Heart right ventricle (tissue), 16 donors: ENCODE data around the gene NDRG4. TPM values are rescaled to one million over a fixed set of nuclear protein-coding genes. Genes with fewer than 3 reads are reported as not detected.
"Not testable (repeated sequence)": the region's sequence is repeated elsewhere in the genome, so short reads cannot be mapped to it uniquely, and the experiment has no call there.

ENCODE experiments used
- ATAC-seq, 8 donors: fragments of 200-7000 bp; cut with Tn5 transposase; one replicate each; pipeline ENCODE4 v1.9.1; 2020; ENCODE audit warnings: mild to moderate bottlenecking in 8 of 8, moderate library complexity in 8 of 8, moderate number of reproducible peaks in 1 of 8
- DNase-seq, 2 donors: peaks; one replicate each; pipeline ENCODE4 v3.0.0-alpha.2; 2020
- H3K27ac ChIP-seq, 10 donors: fragments of 200-600 bp; sonication (generic) in 2 of 10; one replicate each; pipeline versions ENCODE4 v1.5.0 to v1.8.0; 2020 to 2022; ENCODE audit warnings: mild to moderate bottlenecking in 3 of 10
- H3K27me3 ChIP-seq, 7 donors: fragments of 200-600 bp; one replicate each; pipeline ENCODE4 v1.8.0; 2021 to 2022; ENCODE audit warnings: mild to moderate bottlenecking in 2 of 7
- H3K36me3 ChIP-seq, 9 donors: fragments of 200-600 bp; sonication (generic) in 1 of 9; one replicate each; pipeline versions ENCODE4 v1.5.0 to v1.8.0; 2020 to 2022; ENCODE audit warnings: mild to moderate bottlenecking in 2 of 9
- H3K4me1 ChIP-seq, 9 donors: fragments of 200-600 bp; sonication (generic) in 1 of 9; one replicate each; pipeline versions ENCODE4 v1.5.0 to v1.8.0; 2020 to 2022; ENCODE audit warnings: mild to moderate bottlenecking in 4 of 9
- H3K4me3 ChIP-seq, 10 donors: fragments of 200-600 bp; sonication (generic) in 2 of 10; one replicate each; pipeline versions ENCODE4 v1.5.0 to v1.8.0; 2020 to 2022; ENCODE audit warnings: mild to moderate bottlenecking in 7 of 10, moderate library complexity in 2 of 10
- H3K9me3 ChIP-seq, 11 donors: fragments of 200-600 bp in 10 of 11; sonication (generic) in 2 of 11; one replicate each; pipeline versions ENCODE4 v1.5.0 to v1.8.0; 2013 to 2022; ENCODE audit warnings: mild to moderate bottlenecking in 2 of 11, control low read depth in 1 of 11, moderate library complexity in 1 of 11
- WGBS, 2 donors: extraction: QIAGEN DNeasy Blood & Tissue Kit; methylation state at CpG; one replicate each; pipeline ENCODE4 v1.1.7; 2013; ENCODE audit warnings: inconsistent platforms in 1 of 2; 5-methylcytosine and 5-hydroxymethylcytosine counted together
- intact Hi-C, 10 donors: fragments of 100-400 bp; cut with DNase I; formaldehyde crosslinking; loops; one replicate each; pipeline versions ENCODE4 v1.11.1 to v1.14.2; 2022
- polyA plus RNA-seq, 2 donors: library from polyadenylated mRNA; stranded (reverse); fragments of 200-250 nt; gene quantifications; one replicate each; pipeline ENCODE4 v1.2.3, GENCODE V29; 2013
- total RNA-seq, 10 donors: library from RNA; stranded (reverse); fragmentation: NEBNext Ultra II Directional in 3 of 10; extraction: Animal tissue kit (Norgen Biotek cat#: 25700) in 3 of 10; gene quantifications; one replicate each; pipeline versions ENCODE4 v1.2.1 to v1.2.4, GENCODE V29; 2021 to 2023
- TF ChIP-seq, protein P1 (sequence below), 9 donors: fragments of 200-600 bp; sonication (generic) in 2 of 9; IDR thresholded peaks; one replicate each; pipeline versions ENCODE4 v1.5.0 to v1.8.0; 2021 to 2022; ENCODE audit warnings: antibody characterized with exemption in 9 of 9, mild to moderate bottlenecking in 5 of 9, moderate library complexity in 1 of 9
- donor health status: Arrhythmogenic right ventricular cardiomyopathy.
- donor health status: ischemic (EF 13 %, LVEDD 7.1; RV severe dilation, severe dysfunction).
- donor health status: healthy with polysubstance abuse.
- donor health status: DM: no; HTN: yes; CAD: no.
- donor health status: DM: no; HTN: no; CAD: no.
- donor health status: ischemic (EF 25% LVEDD 6.9; RV normal size, moderate dysfunction).
- donor health status: ischemic (EF 25% LVEDD 5.7; RV mildly dilated, moderate dysfunction).
- donor health status: healthy.
- donor health status: DM: yes; HTN: yes; CAD: no.
- donor health status: Ischemic cardiomyopathy.
- donor health status: ischemic (EF 35%, LVEDD 5.7; RV mildly dilated, moderate dysfunction).
- donor health status: nonischemic (EF 11% LVEDD 7.7; RV severe dilation, severe dysfunction).
- donor health status: DM: yes; HTN: yes; CAD: no.
- donor health status: PGD.
- donor health status: ischemic (EF 29% LVEDD 5.4; RV normal size, mild dysfunction).
- donor health status: nonischemic (EF 23%, LVEDD 6.1; RV moderate dilation, normal function).

The NDRG4 gene
- total and polyA plus RNA-seq, 12 donors = 286 to 821 (median 539) TPM

DNA sequence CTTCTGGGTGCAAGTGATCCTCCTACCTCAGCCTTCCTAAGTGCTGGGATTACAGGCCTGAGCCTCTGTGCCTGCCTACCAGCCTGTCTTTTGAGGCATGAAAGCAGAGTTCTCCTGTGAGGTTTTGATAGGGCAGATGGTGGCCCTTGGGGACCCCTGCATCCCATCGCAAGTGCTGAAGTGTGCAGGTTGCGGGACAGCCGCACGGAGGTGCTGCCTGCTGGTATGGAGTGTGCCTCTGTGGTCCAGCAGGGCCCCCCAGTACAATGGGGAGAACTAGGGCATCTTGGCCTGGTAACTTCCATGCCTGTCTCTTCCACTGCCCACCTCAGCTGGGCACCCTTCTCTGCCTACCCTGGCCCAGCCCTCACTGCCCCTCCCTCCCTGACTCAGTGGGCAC is 9.9 kb upstream of the NDRG4 start:
- no peak for DNase-seq
- Histone ChIP-seq H3K9me3 (no peaks in the 10 kb centered on the region), H3K4me3 (no peak overlapping the region), H3K4me1 (peaks cover 10 to 63% (median 42%) of the 10 kb centered on the region in 9 donors), H3K27me3 (no peaks in the 10 kb centered on the region), H3K36me3 (peaks cover 0 to 27% (median 0%) of the 10 kb centered on the region in 9 donors), H3K27ac (no peak overlapping the region)
- TF ChIP-seq, protein P1, sequence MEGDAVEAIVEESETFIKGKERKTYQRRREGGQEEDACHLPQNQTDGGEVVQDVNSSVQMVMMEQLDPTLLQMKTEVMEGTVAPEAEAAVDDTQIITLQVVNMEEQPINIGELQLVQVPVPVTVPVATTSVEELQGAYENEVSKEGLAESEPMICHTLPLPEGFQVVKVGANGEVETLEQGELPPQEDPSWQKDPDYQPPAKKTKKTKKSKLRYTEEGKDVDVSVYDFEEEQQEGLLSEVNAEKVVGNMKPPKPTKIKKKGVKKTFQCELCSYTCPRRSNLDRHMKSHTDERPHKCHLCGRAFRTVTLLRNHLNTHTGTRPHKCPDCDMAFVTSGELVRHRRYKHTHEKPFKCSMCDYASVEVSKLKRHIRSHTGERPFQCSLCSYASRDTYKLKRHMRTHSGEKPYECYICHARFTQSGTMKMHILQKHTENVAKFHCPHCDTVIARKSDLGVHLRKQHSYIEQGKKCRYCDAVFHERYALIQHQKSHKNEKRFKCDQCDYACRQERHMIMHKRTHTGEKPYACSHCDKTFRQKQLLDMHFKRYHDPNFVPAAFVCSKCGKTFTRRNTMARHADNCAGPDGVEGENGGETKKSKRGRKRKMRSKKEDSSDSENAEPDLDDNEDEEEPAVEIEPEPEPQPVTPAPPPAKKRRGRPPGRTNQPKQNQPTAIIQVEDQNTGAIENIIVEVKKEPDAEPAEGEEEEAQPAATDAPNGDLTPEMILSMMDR (IDR thresholded peaks at IDR 0.05) = no peak
- intact Hi-C loops = loop anchor here in 1 of 10 donors (10.0 kb wide), 1 partner anchor 265 kb away; no protein-coding TSS in a partner anchor
- WGBS, 2 donors = 92 to 95% methylated on average over 4 of the region's 4 CpGs
- no peak for ATAC-seq

GRCh38 chr16:58490539-58490938 is 9.4 kb upstream of the NDRG4 start:
- peaks cover 0 to 27% (median 0%) of the 10 kb centered on the region in 9 donors for H3K36me3 ChIP-seq
- not testable (repeated sequence) for H3K4me3 ChIP-seq, H3K27me3 ChIP-seq, H3K27ac ChIP-seq, DNase-seq, ATAC-seq, H3K9me3 ChIP-seq
- 93 to 94% methylated on average over 8 of the region's 8 CpGs for WGBS, 2 donors
- intact Hi-C loops = loop anchor here in 1 of 10 donors (10.0 kb wide), 1 partner anchor 264 kb away; no protein-coding TSS in a partner anchor
- H3K4me1 ChIP-seq = peaks cover 14 to 63% (median 43%) of the 10 kb centered on the region in 9 donors

DNA sequence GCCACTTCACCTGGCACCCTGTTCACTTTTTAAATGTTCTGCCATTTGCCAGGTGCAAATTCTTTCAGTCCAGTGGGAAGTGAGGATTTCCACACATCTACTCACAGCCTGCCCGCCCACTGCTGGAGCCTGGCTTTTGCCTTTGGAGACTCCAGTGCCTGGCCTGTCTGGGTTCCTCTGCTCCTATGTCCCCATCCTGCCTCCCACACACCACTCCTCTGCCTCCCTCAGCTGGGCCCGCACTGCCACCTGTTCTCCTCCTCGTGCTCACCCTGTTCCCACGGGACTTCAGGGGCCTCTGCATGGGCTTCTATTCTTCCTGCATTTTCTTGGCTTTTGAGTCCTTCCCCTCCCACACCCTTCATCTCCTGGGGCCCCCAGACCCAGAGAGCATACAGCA is 7.9 kb upstream of the NDRG4 start:
- peak overlapping the region in 2 of 10 donors; percentile 1 to 19 for H3K27ac ChIP-seq
- H3K9me3 ChIP-seq = no peaks in the 10 kb centered on the region
- WGBS, 2 donors = 60 to 69% methylated on average over 4 of the region's 4 CpGs
- peaks cover 0 to 29% (median 0%) of the 10 kb centered on the region in 9 donors for H3K36me3 ChIP-seq
- peaks cover 19 to 65% (median 46%) of the 10 kb centered on the region in 9 donors for H3K4me1 ChIP-seq
- H3K4me3 ChIP-seq = no peak overlapping the region
- H3K27me3 ChIP-seq = no peaks in the 10 kb centered on the region
- DNase-seq (no peak), ATAC-seq (no peak)
- TF ChIP-seq, protein P1 (IDR thresholded peaks at IDR 0.05) = no peak
- intact Hi-C loops = loop anchor here in 1 of 10 donors (10.0 kb wide), 1 partner anchor 263 kb away; no protein-coding TSS in a partner anchor

DNA sequence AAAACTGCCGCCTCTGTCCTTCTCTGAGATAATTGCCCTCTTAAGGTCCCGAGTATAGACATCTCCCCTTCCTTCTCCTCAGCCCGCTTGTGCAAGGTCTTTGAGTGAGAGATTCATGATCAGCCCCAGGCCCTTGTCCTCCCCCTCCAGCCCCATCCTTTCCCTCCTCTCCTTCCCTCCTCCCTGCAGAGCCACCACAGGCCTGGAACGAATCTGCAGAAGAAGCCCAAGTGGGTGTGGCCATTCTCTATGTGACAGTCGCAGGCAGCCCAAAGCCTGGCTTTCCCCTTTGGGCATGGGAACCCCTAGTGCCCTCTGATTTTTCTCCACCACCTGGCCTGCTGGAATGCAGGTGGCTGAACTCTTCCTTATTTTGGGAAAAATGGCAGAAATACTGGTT is 7.2 kb upstream of the NDRG4 start:
- 33 to 49% methylated on average over 5 of the region's 5 CpGs for WGBS, 2 donors
- Histone ChIP-seq H3K4me1 (peaks cover 14 to 64% (median 39%) of the 10 kb centered on the region in 9 donors), H3K36me3 (peaks cover 0 to 34% (median 0%) of the 10 kb centered on the region in 9 donors), H3K27me3 (no peaks in the 10 kb centered on the region), H3K27ac (peak overlapping the region in 4 of 10 donors; percentile 19 to 86 (median 29)), H3K4me3 (no peak overlapping the region), H3K9me3 (no peaks in the 10 kb centered on the region)
- DNase-seq (no peak), ATAC-seq (peak in 1 of 8 donors; percentile 16)
- intact Hi-C loops = loop anchor here in 1 of 10 donors (10.0 kb wide), 1 partner anchor 262 kb away; no protein-coding TSS in a partner anchor
- TF ChIP-seq, protein P1 (IDR thresholded peaks at IDR 0.05) = no peak
